Globus pallidus (tissue), 1 donor: Measurements from ENCODE around the gene TP53.
"Not testable (repeated sequence)": the region's sequence is repeated elsewhere in the genome, so short reads cannot be mapped to it uniquely, and the experiment has no call there.

Experiments used
- DNase-seq: peaks from one replicate; pipeline ENCODE4 v3.0.0-alpha.2; 2015; ENCODE audit warnings: low spot score

The TP53 gene

GRCh38 chr17:7631398-7632380, 55.6 kb downstream of the TP53 start:
- DNase-seq, result no peak

GRCh38 chr17:7629939-7630571, 57.2 kb downstream of the TP53 start, which contains the start of gene SHBG:
TSS of gene SHBG (plus strand) at chr17:7630135. CDS start at chr17:7630173, 38 bp downstream.
- DNase-seq, result no peak

- peak; percentile 96 for DNase-seq
These were observed 59.8 kb downstream of the TP53 start, which contains the start of gene SAT2 for GRCh38 chr17:7627250-7628121. TSS of gene SAT2 (minus strand) at chr17:7627821. CDS start at chr17:7627635, 186 bp downstream.

DNA sequence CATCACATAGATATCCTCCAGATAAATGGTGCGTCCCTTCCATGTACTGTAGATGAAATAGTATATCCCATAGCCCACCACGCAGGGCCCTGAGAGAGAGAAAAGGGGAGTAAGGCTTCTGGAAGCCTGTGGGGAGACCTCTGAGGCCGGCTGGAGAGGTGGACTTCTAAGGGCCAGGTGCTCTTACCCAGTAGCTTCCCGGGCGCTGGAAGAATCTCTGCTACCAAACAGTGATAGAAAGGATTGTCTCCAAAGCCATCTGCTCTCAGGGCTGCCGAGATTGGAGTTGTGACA, 60.4 kb downstream of the TP53 start:
- no peak for DNase-seq

DNA sequence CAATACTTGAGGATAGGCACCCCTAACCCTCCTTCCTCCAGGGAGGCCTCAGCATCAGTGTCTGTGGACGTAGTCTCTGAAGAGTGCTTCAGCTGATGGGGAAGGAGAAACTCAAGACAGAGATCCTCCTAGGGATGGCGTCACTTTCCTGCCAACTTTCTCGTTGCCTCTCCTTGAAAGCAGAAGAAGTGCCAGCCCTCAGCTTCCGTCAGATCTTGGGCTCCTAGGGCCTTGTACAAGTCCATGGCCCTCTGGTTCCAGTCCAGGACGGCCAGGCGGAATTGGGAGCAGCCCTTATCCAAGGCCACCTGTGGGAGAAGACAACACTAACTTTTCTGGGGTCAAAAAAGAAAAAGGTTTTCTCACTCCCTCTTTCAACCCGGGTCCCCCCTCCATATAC, 61.0 kb downstream of the TP53 start:
- DNase-seq, result peak; percentile 45

DNA sequence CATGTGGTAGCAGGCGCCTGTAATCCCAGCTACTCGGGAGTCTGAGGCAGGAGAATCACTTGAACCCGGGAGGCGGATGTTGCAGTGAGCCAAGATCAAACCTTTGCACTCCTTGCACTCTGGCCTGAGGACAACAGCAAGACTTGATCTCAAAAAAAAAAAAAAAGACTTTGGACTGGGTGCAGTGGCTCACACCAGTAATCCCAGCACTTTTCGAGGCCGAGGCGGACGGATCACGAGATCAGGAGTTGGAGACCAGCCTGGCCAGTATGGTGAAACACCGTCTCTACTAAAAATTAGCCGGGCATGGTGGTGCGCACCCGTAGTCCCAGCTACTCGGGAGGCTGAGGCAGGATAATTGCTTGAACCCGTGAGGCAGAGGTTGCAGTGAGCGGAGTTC, 61.5 kb downstream of the TP53 start:
- DNase-seq, result not testable (repeated sequence)

DNA sequence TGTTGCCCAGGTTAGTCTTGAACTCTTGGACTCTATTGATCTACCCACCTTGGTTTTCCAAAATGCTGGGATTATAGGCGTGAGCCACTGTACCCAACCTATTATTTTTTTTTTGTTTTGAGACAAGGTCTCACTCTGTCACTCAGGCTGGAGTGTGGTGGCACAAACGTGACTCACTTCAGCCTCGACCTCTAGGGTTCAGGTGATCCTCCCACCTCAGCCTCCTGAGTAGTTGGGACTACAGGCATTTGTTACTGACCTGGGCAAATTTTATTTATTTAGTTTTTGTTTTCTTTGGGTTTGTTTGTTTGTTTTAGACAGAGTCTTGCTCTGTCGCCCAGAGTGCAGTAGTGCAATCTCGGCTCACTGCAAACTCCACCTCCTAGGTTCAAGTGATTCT, 63.6 kb downstream of the TP53 start:
- no peak for DNase-seq

DNA sequence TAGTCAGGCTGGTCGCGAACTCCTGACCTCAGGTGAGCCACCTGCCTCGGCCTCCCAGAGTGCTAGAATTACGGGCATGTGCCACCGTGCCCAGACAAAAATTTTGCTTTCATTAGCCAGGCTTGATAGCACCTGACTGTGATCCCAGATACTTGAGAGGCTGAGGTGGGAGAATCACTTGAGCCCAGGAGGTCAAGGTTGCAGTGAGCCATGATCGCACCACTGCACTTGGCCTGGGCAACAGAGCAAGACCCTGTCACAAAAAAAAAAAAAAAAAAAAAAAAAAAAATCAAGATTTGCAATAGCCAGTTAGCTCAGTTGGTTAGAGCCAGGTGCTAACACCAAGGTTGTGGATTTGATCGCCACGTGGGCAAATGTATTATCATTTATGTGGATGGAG, 66.5 kb downstream of the TP53 start:
- no peak for DNase-seq

DNA sequence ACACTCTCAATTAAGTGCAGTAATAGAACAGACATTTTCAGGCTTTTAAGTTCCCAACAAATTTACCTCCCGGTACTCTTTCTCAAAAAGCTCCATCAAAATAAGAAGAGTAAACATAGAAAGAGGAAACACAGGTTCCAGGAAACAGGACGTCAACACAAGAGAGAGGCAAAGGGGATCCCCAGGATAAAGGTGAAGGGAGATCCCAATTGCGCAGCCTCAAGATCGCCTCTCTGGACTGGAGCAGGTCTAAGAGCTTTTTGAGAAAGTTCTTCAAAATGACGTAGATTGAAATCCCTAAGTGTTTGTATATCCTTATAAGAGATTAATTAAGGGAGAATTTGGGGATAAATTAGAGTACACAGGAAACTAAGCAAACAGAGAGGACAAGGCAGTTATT, 68.7 kb downstream of the TP53 start:
- DNase-seq, result no peak
